NCI-H2196 (cell line): Measurements from ENCODE around the gene FLCN.

Experiments used
- DNase-seq: peaks from one replicate; lab custom pipeline; 2025; ENCODE audit not compliant: unreplicated experiment; lab: John Stamatoyannopoulos, UW

FLCN gene

GRCh38 chr17:17236295-17237025 lies 508 bp downstream of the FLCN start:
- DNase-seq: no peak

DNA sequence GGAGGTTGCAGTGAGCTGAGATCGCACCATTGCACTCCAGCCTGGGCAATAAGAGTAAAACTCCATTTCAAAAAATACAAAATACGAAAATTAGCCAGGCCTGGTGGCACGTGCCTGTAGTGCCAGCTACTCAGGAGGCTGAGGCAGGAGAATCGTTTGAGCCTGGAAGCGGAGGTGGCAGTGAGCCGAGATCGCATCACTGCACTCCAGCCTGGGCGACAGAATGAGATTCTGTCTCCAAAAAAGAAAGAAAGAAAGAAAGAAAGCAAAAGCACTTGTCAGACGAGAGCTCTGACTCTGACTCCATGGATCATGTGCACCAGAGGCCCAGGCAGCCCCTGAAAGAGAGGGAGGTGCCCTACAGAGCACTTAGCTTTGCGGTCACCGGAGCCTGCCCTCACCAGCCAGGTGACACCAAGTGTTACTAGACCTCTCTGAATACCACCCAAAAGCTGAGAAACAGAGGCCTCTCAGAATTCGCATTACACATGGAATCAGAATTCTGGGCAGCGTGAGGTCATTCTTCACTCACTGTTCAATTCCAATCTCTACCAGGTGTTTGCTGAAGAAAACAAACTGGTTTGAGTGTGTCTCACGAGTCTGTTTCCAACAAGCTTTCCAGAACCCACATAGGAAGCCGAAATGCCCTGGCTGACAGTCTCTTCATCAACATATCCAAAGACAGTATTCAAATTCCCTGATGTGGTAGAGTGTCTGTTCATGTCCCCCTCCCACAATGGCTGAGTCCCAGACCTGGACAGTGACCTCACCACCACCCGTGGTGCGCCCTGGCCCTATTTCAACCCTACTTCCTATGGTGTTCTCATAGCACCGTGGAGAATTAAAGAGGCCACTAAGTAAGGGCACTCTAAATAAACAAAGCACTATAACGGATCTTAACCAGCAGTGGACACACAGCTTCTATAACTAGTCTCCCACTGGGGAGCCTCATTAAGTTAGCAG lies 1.5 kb downstream of the FLCN start:
- DNase-seq: peak; percentile 36

- no peak for DNase-seq
These were observed 4.7 kb downstream of the FLCN start for GRCh38 chr17:17232303-17232621.

GRCh38 chr17:17231621-17232302 lies 5.2 kb downstream of the FLCN start:
- DNase-seq: no peak

GRCh38 chr17:17229416-17230384 lies 7.3 kb downstream of the FLCN start:
- no peak for DNase-seq

- no peak for DNase-seq
These were observed 8.3 kb downstream of the FLCN start for GRCh38 chr17:17228521-17229279.

GRCh38 chr17:17227608-17228520 lies 9.1 kb downstream of the FLCN start:
- DNase-seq: no peak

- no peak for DNase-seq
These were observed 10.3 kb downstream of the FLCN start for GRCh38 chr17:17226451-17227265.

DNA sequence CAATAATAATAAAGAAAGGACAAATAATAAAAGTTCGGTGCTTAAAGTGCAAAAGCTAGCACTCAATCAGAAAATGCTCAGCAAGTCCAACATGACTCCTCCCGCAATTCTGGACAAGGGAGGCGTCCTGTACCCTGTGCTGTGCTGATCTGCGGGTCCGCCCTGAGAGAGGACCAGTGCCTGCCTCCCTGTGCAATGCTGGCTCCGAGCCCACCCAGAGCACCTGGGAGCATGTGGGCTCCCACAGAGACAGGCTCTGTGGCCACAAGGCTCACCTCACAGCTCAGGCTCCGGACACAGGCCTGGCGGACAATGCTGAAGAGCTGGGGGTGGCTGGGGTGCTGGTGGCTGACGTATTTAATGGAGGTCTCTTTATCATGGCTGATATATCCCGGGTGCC lies 11.1 kb downstream of the FLCN start:
- no peak for DNase-seq

GRCh38 chr17:17224137-17224536 lies 12.8 kb downstream of the FLCN start:
- DNase-seq: no peak

DNA sequence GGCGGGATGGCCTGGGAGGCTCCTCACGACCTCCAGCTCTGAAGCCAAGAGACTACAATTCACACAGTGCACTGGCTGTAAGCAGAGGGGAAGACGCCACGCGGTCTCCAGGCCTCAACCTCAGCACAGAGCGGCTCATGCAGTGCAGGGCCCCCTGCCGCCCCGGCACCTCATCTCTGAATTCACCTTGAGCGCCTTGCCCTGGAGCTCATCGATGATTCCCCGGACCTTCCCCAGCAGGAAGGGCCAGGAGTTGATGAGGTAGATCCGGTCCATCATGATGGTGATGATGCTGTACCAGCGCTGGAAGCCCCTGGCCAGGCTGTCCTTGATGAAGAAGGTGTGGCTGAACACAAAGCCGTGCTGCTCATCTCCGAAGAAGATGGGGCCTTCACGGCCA lies 13.2 kb downstream of the FLCN start:
- DNase-seq: no peak

GRCh38 chr17:17221329-17221728 lies 15.6 kb downstream of the FLCN start:
- DNase-seq: no peak

GRCh38 chr17:17220529-17220928 lies 16.4 kb downstream of the FLCN start:
- DNase-seq: peak; percentile 62

DNA sequence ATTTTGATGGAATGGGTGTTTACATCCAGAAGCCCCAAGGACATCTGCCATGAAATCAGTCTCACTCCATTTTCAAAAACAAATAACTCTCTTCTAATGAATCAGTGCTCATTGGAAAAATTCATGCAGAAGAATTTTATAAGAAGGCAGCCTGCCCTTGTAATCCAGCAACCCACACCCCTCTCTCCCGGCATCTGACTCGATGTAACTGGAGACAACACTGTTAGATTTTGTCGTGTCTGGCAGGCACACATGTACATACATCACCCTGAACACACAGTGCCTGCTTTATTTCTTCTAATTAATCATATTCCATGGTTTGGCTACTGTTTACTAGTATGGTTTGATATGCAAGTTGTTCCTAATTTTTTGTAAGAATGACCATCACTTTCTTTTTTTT lies 19.0 kb downstream of the FLCN start:
- DNase-seq: no peak

DNA sequence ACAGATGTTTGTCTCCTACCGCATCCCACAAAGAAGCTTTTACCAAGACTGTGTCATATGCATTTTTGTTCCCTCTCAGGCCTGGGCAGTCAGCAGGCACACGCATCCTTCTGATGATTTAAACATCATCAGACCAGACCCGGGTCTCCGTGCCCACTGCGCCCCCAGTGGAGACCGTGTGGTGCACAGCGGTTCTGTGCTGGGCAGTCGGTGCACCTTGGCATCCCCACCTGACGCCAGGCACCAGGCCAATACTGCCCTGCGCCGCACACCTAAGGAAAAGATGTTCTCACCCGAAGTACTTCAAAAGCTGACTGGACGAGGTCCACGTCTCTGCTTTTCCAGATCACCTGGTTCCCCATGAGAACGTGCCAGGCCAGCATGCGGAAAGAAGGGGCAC lies 20.2 kb downstream of the FLCN start:
- no peak for DNase-seq

GRCh38 chr17:17216236-17216635 lies 20.7 kb downstream of the FLCN start:
- DNase-seq: no peak

DNA sequence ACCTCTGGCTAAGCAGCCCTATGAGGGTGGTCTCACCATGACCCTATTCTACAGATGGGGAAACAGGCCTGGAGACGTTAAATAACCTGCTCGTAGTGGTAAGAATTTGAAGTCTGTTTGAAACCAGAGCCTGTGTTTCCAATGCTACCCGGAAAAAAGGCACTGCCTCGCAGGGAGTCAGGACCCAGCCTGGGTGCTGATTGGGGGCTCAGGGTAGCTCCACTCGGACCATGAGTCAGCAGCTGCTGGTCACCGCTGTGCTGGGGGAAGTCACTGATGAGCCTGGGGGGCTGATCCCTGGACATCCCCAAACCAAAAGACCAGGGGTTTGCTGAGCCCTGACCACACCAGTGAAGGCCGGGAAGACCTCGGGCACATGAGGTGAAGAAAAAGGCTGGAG lies 21.4 kb downstream of the FLCN start:
- DNase-seq: no peak
